ENCODE results near the gene KCNT2.
"Not testable (repeated sequence)": the region's sequence is repeated elsewhere in the genome, so short reads cannot be mapped to it uniquely, and the experiment has no call there.

The KCNT2 gene

GRCh38 chr1:196608390-196609369 is at the start of gene KCNT2:
Gene KCNT2, minus strand, starts transcription at chr1:196608440. Its CDS starts 131 bp downstream, at chr1:196608309.
- DNase-seq, result peak; percentile 6

DNA sequence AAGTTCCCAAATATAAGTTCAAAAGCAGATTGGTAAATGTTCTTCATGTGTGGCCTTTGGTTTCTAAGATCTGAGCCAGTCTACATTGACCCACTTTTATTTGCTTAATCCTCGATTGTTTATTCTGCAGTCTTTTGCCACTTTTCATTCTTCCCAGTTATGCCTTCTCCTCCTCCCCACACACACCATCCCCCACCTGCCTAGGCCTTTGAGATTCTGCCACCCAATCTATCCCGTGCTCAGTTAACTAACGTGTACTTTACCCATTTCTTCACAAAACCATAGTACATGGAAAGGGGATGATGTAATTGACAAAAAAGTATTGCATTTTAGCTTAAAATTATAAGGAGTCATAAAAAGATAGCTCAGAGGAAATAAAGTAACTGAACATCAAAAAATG is 47.3 kb upstream of the KCNT2 start:
- DNase-seq, result no peak

GRCh38 chr1:196655071-196655470 is 46.8 kb upstream of the KCNT2 start:
- no peak for DNase-seq

DNA sequence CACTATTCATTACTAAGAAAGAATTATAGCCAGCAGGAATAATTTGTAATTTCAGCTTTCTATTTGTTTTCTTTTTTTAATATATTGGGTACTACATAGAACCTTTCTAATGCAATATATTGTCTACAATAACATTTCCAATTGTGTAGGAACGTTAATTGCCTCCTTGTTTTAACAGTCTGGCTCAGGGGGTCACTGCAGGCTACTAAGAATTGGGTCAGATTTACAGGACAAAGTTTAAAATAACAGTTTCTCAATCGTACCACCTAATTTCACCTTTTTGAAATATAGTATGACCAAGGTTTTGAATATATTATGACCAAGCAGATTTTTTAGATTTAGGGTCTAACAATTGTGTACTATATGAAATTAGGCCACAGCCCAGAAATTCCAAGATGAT is 46.0 kb upstream of the KCNT2 start:
- DNase-seq, result no peak

GRCh38 chr1:196651637-196652215 is 43.5 kb upstream of the KCNT2 start, which contains the start of gene CFH:
Gene CFH, plus strand, starts transcription at chr1:196652043. Its CDS starts 75 bp downstream, at chr1:196652118.
- no peak for DNase-seq

- no peak for DNase-seq
Measured at GRCh38 chr1:196651079-196651478, 42.8 kb upstream of the KCNT2 start.

GRCh38 chr1:196650403-196650802 is 42.2 kb upstream of the KCNT2 start:
- DNase-seq, result no peak

GRCh38 chr1:196649990-196650389 is 41.8 kb upstream of the KCNT2 start:
- DNase-seq, result no peak

- no peak for DNase-seq
Measured at GRCh38 chr1:196640976-196641375, 32.7 kb upstream of the KCNT2 start.

- not testable (repeated sequence) for DNase-seq
Measured at GRCh38 chr1:196639291-196639690, 31.1 kb upstream of the KCNT2 start.

DNA sequence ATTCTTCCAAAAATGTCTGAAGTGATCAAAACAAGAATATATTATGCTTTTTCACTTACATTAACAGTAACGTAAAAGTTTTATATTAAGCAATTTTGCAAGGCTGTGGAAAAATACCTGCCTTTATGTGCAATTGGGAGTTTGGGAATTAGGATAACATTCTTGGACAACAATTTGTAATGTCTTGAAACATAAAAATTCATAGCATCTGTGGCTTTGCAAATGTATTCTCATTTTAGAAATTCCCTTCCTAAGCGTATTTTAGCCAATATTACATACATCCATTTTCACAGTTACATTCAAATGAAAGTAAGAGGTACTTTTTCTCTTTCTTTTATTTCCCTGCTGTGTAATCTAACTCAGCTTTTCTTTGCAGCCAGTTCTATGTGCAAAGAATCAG is 30.2 kb upstream of the KCNT2 start:
- DNase-seq, result no peak

DNA sequence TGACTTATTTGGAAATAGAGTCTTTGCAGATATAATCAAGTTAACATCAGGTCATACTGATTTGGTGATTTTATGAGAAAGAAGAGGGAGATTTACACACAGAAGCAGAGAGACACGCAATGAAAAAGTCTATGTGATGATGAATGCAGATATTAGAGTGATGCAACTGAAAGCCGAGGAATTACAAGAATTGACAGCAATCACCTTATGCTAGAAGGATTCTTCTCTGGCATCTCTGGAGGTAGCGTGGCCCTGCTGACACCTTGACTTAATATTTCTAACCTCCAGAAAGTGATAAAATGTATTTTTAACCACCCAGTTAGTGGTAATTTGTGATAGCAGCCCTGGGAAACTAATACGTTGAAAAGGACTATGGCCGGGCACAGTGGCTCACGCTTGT is 29.4 kb upstream of the KCNT2 start:
- no peak for DNase-seq

DNA sequence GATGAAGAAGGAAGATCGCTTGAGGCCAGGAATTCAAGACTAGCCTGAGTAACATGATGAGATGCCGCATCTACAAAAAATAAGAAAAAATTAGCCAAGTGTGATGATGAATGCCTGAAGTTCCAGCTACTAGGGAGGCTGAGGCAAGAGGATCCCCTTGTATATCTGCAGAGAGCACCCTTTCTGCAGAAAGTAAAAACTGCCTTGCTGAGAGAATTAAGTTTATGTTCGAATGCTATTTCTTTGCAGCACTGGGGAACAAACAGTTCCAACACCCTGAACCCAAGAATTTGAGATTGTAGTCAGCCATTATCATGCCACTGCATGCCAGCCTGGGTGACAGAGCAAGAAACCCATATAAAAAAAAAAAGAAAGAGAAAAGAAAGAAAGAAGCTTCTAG is 20.6 kb upstream of the KCNT2 start:
- DNase-seq, result no peak

DNA sequence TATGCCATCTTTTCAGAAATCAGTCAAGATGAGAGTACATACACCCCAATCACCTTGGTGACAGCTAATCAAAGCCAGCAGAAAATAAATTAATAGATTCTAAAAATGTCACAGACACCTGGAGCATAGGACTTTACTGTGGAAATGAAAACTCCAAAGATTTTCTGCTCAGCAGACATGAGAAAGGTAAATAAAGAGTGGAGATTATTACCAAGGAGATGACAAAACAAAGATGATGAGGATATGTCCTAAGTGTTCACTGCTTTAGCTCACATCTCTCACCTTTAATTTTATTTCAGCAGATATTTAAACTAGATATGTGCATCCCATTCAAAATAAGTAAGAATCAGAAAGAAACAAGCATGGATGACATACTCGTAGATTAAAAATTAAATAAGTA is 14.8 kb upstream of the KCNT2 start:
- DNase-seq, result no peak

DNA sequence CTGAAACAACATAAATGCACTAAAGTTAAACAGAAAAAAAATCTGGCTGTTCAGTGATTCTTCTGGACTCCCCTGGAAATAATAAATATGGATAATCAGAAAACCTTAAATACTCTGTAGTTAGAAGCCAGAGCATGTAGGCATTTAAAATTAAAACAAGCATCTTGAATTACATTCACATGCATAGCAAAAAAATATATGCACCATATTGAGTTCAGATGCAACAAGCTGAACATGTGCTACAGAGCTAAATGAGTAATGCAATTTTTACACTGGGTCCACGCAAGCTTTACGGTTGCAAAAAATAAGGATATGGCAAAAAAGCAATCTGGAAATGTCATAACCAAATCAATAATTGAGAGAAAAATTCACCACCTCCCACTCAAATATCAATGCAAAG is 11.5 kb upstream of the KCNT2 start:
- no peak for DNase-seq

- no peak for DNase-seq
Measured at GRCh38 chr1:196611873-196612272, 3.6 kb upstream of the KCNT2 start.

GRCh38 chr1:196609370-196609737 is 1.1 kb upstream of the KCNT2 start:
- DNase-seq, result no peak

GRCh38 chr1:196607981-196608380 is 259 bp downstream of the KCNT2 start:
- DNase-seq, result no peak

DNA sequence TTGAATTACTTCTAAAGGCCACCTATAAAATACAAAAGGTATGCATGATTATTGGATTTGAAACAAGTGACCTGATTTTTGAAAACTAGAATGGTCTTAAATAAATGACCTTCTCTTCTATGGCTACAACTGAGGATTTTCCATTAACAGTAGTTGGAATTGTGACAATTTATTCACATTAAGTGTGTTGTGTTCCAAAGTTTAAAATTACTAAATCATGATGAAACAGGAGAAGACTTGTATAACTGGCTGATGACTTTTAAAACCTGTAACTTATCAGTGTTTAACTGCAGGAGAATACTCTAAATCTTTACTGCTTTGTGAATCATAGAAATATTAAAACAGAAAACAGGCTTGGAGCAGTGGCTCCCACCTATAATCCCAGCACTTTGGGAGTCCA is 4.6 kb downstream of the KCNT2 start:
- no peak for DNase-seq

DNA sequence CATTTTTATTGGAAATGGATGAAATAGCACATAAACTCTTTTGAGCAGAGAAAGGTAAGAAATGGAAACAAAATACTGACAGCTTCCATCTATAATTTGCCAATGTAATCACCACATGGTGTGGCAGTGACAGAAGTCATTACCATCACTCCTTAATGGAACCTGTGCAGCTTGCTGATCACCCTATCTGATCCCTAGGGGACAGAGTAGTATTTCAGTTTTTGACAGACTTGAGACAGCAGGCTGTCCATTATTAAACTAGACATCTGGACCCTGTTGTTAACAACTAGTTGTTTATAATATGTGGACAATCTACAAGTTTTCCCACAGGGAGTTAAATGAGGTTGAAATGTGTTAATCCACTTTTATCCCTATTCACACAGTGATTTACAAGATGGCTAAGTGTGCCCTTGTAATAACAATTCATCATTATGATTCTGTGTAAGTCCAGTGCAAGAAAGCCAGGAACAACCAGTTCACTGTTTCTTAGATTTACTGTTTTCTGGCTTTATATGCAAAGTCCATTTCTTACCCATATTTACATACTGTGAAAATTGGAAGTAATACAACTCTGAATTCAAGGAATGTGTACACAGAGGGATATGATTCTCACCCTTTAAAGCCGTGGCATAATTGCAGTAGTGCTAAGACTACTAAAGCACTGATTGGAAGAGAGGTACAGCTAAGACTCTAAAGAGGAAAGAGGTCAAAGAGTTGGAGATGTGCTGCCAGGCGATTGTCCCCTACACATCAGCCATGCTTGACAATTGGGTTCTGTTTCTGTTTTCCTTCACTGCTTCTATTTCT is 9.1 kb downstream of the KCNT2 start:
- DNase-seq, result no peak

GRCh38 chr1:196594700-196595099 is 13.5 kb downstream of the KCNT2 start:
- no peak for DNase-seq

DNA sequence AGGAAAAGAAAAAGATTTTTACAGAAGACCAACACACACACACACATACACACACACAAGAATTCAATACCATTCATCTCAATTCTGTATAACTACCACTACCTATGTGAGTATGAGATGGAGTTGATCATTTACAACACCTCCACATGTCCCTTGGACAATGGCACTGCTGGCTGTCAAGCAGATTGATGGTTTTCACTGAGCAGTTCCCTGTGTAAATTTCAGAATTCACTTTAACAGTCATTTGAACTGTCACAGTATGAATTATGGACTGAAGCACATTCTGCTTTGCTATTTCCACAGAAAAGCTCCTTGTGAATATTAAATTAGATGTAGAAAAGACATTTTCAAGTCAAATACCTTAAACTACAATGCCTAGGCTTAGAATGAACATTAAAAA is 14.3 kb downstream of the KCNT2 start:
- DNase-seq, result no peak

DNA sequence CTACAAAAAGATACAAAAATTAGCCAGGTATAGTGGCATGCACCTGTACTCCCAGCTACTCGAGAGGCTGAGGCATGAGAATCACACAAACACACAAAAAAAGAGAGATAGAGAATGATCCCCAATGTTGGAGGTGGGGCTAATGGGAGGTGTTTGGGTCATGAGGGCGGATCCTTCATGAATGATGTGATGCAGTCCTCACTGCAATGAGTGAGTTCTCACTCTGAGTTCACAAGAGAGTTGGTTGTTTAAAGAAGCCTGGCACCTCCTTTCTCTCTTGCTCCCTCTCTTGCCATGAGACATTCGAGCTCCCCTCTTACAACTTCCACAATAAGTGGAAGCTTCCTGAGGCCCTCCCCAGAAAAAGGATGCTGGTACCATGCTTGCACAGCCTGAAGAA is 17.3 kb downstream of the KCNT2 start:
- DNase-seq, result no peak
